Measurements from ENCODE around the gene EXOSC7. TPM values are rescaled to one million over a fixed set of nuclear protein-coding genes. Genes with fewer than 3 reads are reported as not detected.

Gene EXOSC7
- total RNA-seq, 1 experiment from 2014 or later = 88.7 TPM

DNA sequence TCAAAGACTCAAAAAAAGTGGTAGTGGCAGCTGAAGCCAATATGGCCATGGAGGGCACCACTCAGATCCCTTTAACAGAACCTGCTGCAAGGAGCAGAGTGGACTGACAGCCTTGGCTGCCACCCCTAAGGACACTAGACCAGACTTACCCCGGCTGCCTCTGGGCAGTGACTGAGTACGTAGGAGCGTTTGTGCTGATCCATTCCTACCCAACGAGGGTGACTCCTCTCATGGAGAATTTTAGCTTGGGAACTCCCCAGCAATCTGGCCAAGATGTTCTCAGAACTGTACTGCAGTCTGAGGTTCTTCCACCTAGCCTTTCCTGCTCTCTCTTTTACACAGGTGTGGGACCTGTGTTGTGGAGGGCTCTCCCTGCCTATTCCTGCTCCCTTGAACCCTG lies 72.2 kb downstream of the EXOSC7 start:
- no CpG with 5 or more reads among the region's 4 CpGs for WGBS (ENCODE audit: extremely low coverage, insufficient read length, low lambda C conversion rate)
- no peak overlapping the region for H3K4me3 Mint-ChIP-seq
- H2BK120ac ChIP-seq (ENCODE audit: low read depth, low read length, poor library complexity, severe bottlenecking) = no peak overlapping the region
- H3K79me2 ChIP-seq (ENCODE audit: insufficient read depth, low read length) = no peaks in the 10 kb centered on the region
- no peaks in the 10 kb centered on the region for H3K27me3 ChIP-seq (ENCODE audit: insufficient read depth, low read length)
- H3K56ac ChIP-seq (ENCODE audit: insufficient read length, low read depth, low read length) = no peak overlapping the region
- no peaks in the 10 kb centered on the region for H3K23me2 ChIP-seq (ENCODE audit: insufficient read length, low read depth, low read length, poor library complexity, severe bottlenecking)
- H3K4me1 Mint-ChIP-seq = peaks cover 6 to 9% of the 10 kb centered on the region in 2 experiments; a peak in 3 of 4 replicates
- H3K4me1 ChIP-seq (ENCODE audit: insufficient read depth, low read length) = no peaks in the 10 kb centered on the region
- H3K27ac ChIP-seq (ENCODE audit: insufficient read length, low read depth, low read length) = no peak overlapping the region
- H3K79me1 ChIP-seq (ENCODE audit: insufficient read depth, low read depth, low read length, poor library complexity, severe bottlenecking) = no peaks in the 10 kb centered on the region
- DNase-seq = no peak
- no peak overlapping the region; the same call in 1 of the 2 replicates for H3K14ac ChIP-seq (ENCODE audit: insufficient read depth, low read length)
- H2AFZ ChIP-seq (ENCODE audit: low read length) = no peak overlapping the region
- H3K9ac ChIP-seq (ENCODE audit: extremely low read depth, insufficient read length, low read length) = no peak overlapping the region
- no peak overlapping the region for H2BK20ac ChIP-seq (ENCODE audit: low read depth, low read length, poor library complexity, severe bottlenecking)
- H3K4me2 ChIP-seq (ENCODE audit: insufficient read depth, insufficient read length, low read length) = no peak overlapping the region
- no peak overlapping the region for H3K27ac Mint-ChIP-seq
- no peak overlapping the region for H3T11ph ChIP-seq (ENCODE audit: low read length)
- H3K9me3 ChIP-seq (ENCODE audit: control insufficient read depth, low read depth, low read length) = no peaks in the 10 kb centered on the region
- H3K27me3 Mint-ChIP-seq (ENCODE audit: low read depth) = peaks cover 68% of the 10 kb centered on the region
- H4K8ac ChIP-seq (replicated peaks; ENCODE audit: insufficient read length, low read depth, low read length) = no peak overlapping the region
- H2AK5ac ChIP-seq (ENCODE audit: insufficient read length, low read length) = no peak overlapping the region
- no peak overlapping the region for H3K18ac ChIP-seq (ENCODE audit: insufficient read length, low read depth, low read length)
- no peaks in the 10 kb centered on the region for H3K9me3 Mint-ChIP-seq
- no peak overlapping the region for H2BK5ac ChIP-seq (ENCODE audit: insufficient read length, low read length)
- H4K5ac ChIP-seq (ENCODE audit: insufficient read length, low read depth, low read length) = no peak overlapping the region
- TF ChIP-seq, protein P1, sequence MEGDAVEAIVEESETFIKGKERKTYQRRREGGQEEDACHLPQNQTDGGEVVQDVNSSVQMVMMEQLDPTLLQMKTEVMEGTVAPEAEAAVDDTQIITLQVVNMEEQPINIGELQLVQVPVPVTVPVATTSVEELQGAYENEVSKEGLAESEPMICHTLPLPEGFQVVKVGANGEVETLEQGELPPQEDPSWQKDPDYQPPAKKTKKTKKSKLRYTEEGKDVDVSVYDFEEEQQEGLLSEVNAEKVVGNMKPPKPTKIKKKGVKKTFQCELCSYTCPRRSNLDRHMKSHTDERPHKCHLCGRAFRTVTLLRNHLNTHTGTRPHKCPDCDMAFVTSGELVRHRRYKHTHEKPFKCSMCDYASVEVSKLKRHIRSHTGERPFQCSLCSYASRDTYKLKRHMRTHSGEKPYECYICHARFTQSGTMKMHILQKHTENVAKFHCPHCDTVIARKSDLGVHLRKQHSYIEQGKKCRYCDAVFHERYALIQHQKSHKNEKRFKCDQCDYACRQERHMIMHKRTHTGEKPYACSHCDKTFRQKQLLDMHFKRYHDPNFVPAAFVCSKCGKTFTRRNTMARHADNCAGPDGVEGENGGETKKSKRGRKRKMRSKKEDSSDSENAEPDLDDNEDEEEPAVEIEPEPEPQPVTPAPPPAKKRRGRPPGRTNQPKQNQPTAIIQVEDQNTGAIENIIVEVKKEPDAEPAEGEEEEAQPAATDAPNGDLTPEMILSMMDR (conservative IDR thresholded peaks at IDR 0.05) = no peak
- H3K23ac ChIP-seq (ENCODE audit: insufficient read length, low read depth, low read length) = no peak overlapping the region
- no peak overlapping the region for H3K4ac ChIP-seq (ENCODE audit: low read depth, low read length)
- H4K20me1 ChIP-seq (ENCODE audit: control insufficient read depth, insufficient read depth, insufficient read length) = no peaks in the 10 kb centered on the region
- no peak overlapping the region for H2BK12ac ChIP-seq (ENCODE audit: insufficient read length, low read depth, low read length)
- no peaks in the 10 kb centered on the region for H3K36me3 Mint-ChIP-seq (ENCODE audit: insufficient read depth in 1 of 3, low read depth in 3 of 3)
- H4K91ac ChIP-seq (ENCODE audit: insufficient read length, low read depth, low read length) = no peak overlapping the region
- no peak overlapping the region for H2BK15ac ChIP-seq (ENCODE audit: low read depth, low read length)
